CD4-positive, alpha-beta T cell treated with Interleukin-17A for 1 hour (primary cell): ENCODE measurements around the gene PCBD1.
"Not testable (repeated sequence)": the region's sequence is repeated elsewhere in the genome, so short reads cannot be mapped to it uniquely, and the experiment has no call there.

ENCODE experiments used
- DNase-seq: peaks from one replicate; pipeline ENCODE4 v3.0.0-alpha.2; 2020

Gene PCBD1

GRCh38 chr10:70887804-70888800 is at the start of gene PCBD1:
TSS of gene PCBD1 (minus strand) at chr10:70888565. CDS start at chr10:70888533, 32 bp downstream.
- peak; percentile 72 for DNase-seq

GRCh38 chr10:70937661-70938060 is 49.3 kb upstream of the PCBD1 start:
- no peak for DNase-seq

GRCh38 chr10:70936111-70936510 is 47.7 kb upstream of the PCBD1 start:
- DNase-seq: no peak

GRCh38 chr10:70935631-70936030 is 47.3 kb upstream of the PCBD1 start:
- DNase-seq: no peak

GRCh38 chr10:70935125-70935625 is 46.8 kb upstream of the PCBD1 start:
- no peak for DNase-seq

GRCh38 chr10:70934701-70935100 is 46.3 kb upstream of the PCBD1 start:
- DNase-seq: no peak

- DNase-seq: no peak
These were observed 44.2 kb upstream of the PCBD1 start for GRCh38 chr10:70932392-70933196.

- no peak for DNase-seq
These were observed 42.9 kb upstream of the PCBD1 start for GRCh38 chr10:70931168-70931815.

GRCh38 chr10:70930263-70931000 is 42.1 kb upstream of the PCBD1 start:
- no peak for DNase-seq

GRCh38 chr10:70928140-70928539 is 39.8 kb upstream of the PCBD1 start:
- DNase-seq: no peak

GRCh38 chr10:70927189-70927943 is 39.0 kb upstream of the PCBD1 start:
- DNase-seq: no peak

- no peak for DNase-seq
These were observed 38.0 kb upstream of the PCBD1 start for GRCh38 chr10:70926226-70927000.

GRCh38 chr10:70925377-70926225 is 37.2 kb upstream of the PCBD1 start:
- DNase-seq: peak; percentile 35

GRCh38 chr10:70923696-70924095 is 35.3 kb upstream of the PCBD1 start:
- DNase-seq: no peak

- no peak for DNase-seq
These were observed 32.9 kb upstream of the PCBD1 start for GRCh38 chr10:70921285-70921684.

GRCh38 chr10:70920519-70920918 is 32.2 kb upstream of the PCBD1 start:
- no peak for DNase-seq

GRCh38 chr10:70919906-70920305 is 31.5 kb upstream of the PCBD1 start:
- DNase-seq: not testable (repeated sequence)

GRCh38 chr10:70918851-70919530 is 30.6 kb upstream of the PCBD1 start:
- DNase-seq: no peak

- no peak for DNase-seq
These were observed 29.3 kb upstream of the PCBD1 start for GRCh38 chr10:70917635-70918034.
